SH-SY5Y (cell line): ENCODE data around the gene CBLIF.

Source experiments
- GATA2 ChIP-seq: IDR thresholded peaks from 2 replicates; pipeline ENCODE4 v1.6.1; 2011; ENCODE audit warnings: mild to moderate bottlenecking, low read depth, low read length
- GATA3 ChIP-seq: IDR thresholded peaks from 2 replicates; pipeline ENCODE4 v1.6.1; 2011; ENCODE audit warnings: low read depth, mild to moderate bottlenecking, low read length, moderate library complexity

GRCh38 chr11:59842316-59842715 is 3.0 kb downstream of the CBLIF start:
- no peak for TF ChIP-seq GATA2
- TF ChIP-seq GATA3, result no peak
